ENCODE results near the gene AFMID.

- TF ChIP-seq CTCF (IDR thresholded peaks at IDR 0.05), result no peak
- TF ChIP-seq EZH2 (IDR thresholded peaks at IDR 0.05; ENCODE audit: borderline replicate concordance, insufficient read depth, low read depth, low read length, poor library complexity, severe bottlenecking), result no peak
Measured at GRCh38 chr17:78249074-78249817, 62.1 kb downstream of the AFMID start.
